Activated CD8-positive, alpha-beta memory T cell treated with anti-CD3 and anti-CD28 coated beads for 36 hours (primary cell): ENCODE measurements around the gene PLA2G15. TPM values are rescaled to one million over a fixed set of nuclear protein-coding genes. Genes with fewer than 3 reads are reported as not detected.

Experiments
- CTCF ChIA-PET: fragments of 350-600 bp; sonication (Branson Sonifier 250); formaldehyde crosslinking; loops from one replicate; lab custom pipeline; 2021; ENCODE audit warnings: antibody characterized with exemption; lab: Charles Lee
- POLR2A ChIA-PET: fragments of 350-600 bp; sonication (Branson Sonifier 250); formaldehyde crosslinking; loops from one replicate; lab custom pipeline; 2021; ENCODE audit warnings: antibody characterized with exemption; lab: Charles Lee
- total RNA-seq, 2 experiments: library from RNA; stranded (reverse); gene quantifications; one replicate each; pipeline ENCODE4 v1.2.3, GENCODE V29; 2021

The PLA2G15 gene
- total RNA-seq, 2 experiments from 2014 or later = 9.3 to 9.5 TPM

DNA sequence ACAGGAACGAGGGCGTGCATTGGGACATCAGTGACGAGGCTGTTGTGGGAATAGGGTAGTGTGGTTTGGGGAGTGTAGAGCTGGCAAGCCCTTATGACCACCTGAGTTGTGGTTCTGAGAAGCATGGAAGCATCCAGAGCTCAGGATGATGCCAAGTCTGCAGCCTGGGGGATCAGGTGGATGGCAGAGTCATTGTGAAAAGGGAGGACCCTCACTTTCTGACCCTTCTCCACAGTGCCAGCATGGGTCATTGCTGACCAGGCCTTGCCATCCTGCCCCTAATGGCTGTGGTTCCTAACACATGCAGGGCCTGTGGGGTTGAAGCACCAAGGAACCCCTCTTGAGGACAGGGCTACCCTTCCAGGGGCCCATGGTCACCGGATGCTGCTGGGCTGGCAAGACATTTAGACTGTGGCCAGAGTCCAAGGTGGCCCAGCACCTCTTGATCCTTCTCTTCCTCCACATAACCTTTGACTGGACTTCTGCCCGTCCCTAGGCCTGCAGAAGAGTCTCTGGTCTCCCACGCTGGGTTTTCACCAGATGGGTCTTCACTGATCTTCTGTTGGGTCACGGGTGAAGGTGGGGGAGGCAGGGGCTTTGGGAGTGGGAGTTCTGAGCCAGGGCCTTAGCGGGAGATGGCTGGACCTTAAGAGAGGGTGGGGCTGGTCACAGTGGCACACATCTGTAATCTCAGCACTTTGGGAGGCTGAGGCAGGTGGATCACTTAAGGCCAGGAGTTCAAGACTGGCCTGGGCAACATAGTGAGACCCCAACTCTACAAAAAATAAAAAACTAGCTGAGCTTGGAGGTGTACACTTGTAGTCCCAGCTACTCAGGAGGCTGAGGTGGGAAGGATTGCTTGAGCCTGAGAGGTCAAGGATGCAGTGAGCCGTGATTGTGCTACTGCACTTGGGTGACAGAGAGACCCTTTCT is 2.0 kb upstream of the PLA2G15 start:
- ChIA-PET CTCF (interaction anchor here (0.7 to 3.7 kb wide), 4 partner anchors 13 to 87 kb away, joined by 4 to 34 read pairs (median 6); partner anchors contain the start of gene SLC7A6), POLR2A (interaction anchor here (0.6 kb wide), 1 partner anchor 93 kb away, joined by 8 read pairs; no protein-coding TSS in a partner anchor)

DNA sequence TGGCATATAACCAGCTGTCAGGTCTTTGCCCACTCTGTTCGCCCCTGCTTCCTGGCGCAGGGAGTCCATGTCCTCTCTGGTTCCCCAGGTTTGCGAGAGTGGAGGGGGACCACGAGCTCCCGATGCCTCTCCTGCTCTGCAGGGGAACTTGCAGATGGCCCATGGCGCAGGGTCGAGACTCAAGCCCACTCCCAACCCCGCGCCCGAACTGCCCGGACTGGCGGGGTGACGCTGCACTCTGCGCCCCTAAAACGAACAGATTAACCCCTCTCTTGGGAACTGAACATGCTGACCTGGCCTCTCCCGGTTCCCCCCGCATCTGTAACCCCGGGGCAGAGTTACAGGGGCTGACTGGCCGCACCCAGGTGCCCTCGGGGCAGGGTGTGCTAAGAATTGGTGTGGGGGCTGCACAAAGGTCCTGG is 681 bp upstream of the PLA2G15 start:
- ChIA-PET POLR2A (interaction anchor here (0.6 to 1.9 kb wide), 4 partner anchors 19 to 204 kb away, joined by 6 to 10 read pairs (median 8); partner anchors contain the start of genes SLC7A6 and SMPD3), CTCF (interaction anchor here (0.5 to 3.7 kb wide), 9 partner anchors 15 to 1293 kb away, joined by 3 to 34 read pairs (median 4); partner anchors contain the start of gene SLC7A6)

- ChIA-PET CTCF (interaction anchor here (1.0 to 3.7 kb wide), 3 partner anchors 17 to 65 kb away, joined by 3 to 34 read pairs (median 4); partner anchors contain the start of genes PRMT7, SLC7A6 and SLC7A6OS), POLR2A (interaction anchor here (0.5 to 1.9 kb wide), 3 partner anchors 18 to 204 kb away, joined by 3 to 10 read pairs (median 4); partner anchors contain the start of gene SLC7A6)
These were observed 948 bp downstream of the PLA2G15 start for GRCh38 chr16:68246121-68246520.

DNA sequence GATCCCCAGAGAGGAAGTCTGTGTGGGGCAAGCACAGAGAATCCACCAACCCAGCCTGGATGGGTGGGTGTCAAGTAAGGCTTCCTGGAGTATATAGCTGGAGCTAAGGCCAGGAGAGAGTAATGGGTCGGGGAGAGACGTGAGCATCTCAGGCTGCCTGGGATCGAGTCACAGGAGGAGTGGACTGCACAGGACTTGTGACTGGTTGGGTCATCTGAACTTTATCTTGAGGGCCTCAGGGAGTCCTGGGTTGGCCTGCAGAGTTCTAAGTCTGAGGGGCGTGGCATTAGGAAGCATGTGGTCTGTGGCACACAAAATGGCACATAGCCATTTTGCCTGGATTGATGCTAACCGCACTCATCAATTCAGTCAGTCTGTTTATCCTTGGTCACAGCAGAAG is 1.5 kb downstream of the PLA2G15 start:
- POLR2A ChIA-PET = no interaction called here

DNA sequence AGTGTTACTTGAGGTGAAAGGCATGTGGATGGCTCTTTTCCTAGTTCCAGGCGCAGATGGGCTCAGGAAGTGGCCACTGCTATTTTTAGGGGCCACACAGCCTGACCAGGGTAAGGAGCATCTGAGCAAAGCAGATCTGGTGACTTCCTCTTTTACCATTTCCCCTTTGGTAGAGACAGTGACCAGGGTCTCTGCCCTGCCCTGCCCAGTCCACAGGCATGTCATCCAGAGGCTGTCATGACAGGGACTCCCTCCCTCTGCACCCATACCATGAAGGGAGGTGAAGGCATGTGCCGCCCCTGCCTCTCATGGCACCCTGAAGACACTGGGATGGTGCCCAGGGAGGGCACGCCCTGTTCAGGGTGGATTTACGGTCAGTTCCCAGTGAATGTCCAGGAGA is 2.2 kb downstream of the PLA2G15 start:
- ChIA-PET CTCF (no interaction called here), POLR2A (no interaction called here)

More for the DNA sequence above, 1.5 kb downstream of the PLA2G15 start:
- CTCF ChIA-PET = interaction anchor here (3.7 kb wide), 1 partner anchor 16 kb away, joined by 34 read pairs; the partner anchor contains the start of gene SLC7A6

DNA sequence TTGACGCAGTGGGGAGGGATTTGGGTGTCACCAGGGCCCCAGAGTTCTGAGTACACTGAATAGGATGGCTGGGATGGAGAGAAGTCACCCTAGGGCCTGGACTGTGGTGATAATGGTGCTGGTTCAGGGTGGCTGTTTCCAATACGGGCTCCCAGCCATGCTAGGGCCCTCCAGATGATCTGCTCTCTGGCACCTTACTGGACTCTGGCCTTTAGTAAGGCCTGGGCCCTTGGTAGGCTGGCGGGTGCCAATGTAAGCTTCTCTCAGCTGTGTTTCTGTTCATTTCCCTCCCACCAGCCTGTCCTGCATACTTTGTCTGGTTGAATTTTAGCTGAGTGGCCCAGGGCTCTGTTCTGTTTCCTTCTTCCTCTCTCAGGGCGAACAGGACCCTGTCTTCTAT is 2.8 kb downstream of the PLA2G15 start:
- ChIA-PET CTCF (interaction anchor here (1.8 kb wide), 1 partner anchor 14 kb away, joined by 7 read pairs; no protein-coding TSS in a partner anchor), POLR2A (interaction anchor here (0.6 kb wide), 1 partner anchor 16 kb away, joined by 3 read pairs; the partner anchor contains the start of gene SLC7A6)

GRCh38 chr16:68249371-68249770 is 4.2 kb downstream of the PLA2G15 start:
- CTCF ChIA-PET = interaction anchor here (0.6 to 1.8 kb wide), 3 partner anchors 12 to 79 kb away, joined by 3 to 7 read pairs (median 6); partner anchors contain the start of gene SLC7A6
- POLR2A ChIA-PET = interaction anchor here (0.8 kb wide), 1 partner anchor 72 kb away, joined by 3 read pairs; no protein-coding TSS in a partner anchor

- ChIA-PET CTCF (interaction anchor here (1.0 to 2.2 kb wide), 2 partner anchors 10 kb away, joined by 3 to 8 read pairs; no protein-coding TSS in a partner anchor), POLR2A (no interaction called here)
These were observed 5.8 kb downstream of the PLA2G15 start for GRCh38 chr16:68250951-68251350.

- ChIA-PET CTCF (interaction anchor here (0.6 to 2.2 kb wide), 5 partner anchors 9 to 77 kb away, joined by 3 to 8 read pairs (median 4); partner anchors contain the start of gene SLC7A6), POLR2A (interaction anchor here (0.6 to 0.9 kb wide), 2 partner anchors 12 to 76 kb away, joined by 3 to 4 read pairs; partner anchors contain the start of gene SLC7A6)
These were observed 6.7 kb downstream of the PLA2G15 start for GRCh38 chr16:68251832-68252231.

DNA sequence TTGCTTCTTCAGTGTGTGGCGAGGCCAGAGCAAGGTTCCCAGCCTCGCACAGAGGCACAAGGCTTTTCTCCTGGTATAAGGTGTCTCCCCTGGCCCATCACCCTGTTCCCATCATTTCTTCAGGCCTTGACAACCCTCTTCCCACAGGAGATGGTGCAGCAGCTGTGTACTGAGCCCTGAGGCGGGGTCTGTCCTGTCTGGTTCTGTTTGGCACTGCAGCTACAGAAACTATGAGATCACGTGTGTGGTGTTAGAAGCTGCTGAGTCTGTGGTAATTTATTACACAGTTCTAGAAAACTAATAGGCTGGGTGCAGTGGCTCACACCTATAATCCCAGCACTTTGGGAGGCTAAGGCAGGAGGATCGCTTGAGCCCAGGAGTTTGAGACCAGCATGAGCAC is 7.2 kb downstream of the PLA2G15 start:
- CTCF ChIA-PET = interaction anchor here (0.6 to 2.2 kb wide), 4 partner anchors 9 to 77 kb away, joined by 3 to 8 read pairs (median 6); partner anchors contain the start of gene SLC7A6
- POLR2A ChIA-PET = interaction anchor here (0.9 kb wide), 1 partner anchor 12 kb away, joined by 3 read pairs; the partner anchor contains the start of gene SLC7A6

DNA sequence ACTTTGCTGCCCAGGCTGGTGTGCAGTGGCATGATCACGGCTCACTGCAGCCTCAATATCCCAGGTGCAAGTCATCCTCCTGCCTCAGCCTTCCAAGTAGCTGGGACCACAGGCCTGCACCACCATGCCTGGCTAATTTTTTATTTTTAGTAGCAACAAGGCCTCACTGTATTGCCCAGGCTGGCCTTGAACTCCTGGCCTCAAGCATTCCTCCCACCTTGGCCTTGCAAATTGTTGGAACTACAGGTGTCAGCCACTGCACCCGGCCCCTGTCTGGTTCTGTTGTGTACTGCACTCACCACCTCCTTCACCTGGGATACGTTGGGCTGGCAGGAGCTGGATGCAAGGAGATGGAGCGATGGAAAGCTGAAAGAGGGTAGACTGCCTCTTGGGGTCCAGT is 8.5 kb downstream of the PLA2G15 start:
- POLR2A ChIA-PET = no interaction called here

GRCh38 chr16:68255712-68256111 is 10.5 kb downstream of the PLA2G15 start:
- ChIA-PET POLR2A (no interaction called here), CTCF (interaction anchor here (1.2 kb wide), 1 partner anchor 73 kb away, joined by 4 read pairs; no protein-coding TSS in a partner anchor)

More for the DNA sequence above, 8.5 kb downstream of the PLA2G15 start:
- CTCF ChIA-PET = interaction anchor here (0.8 kb wide), 1 partner anchor 8 kb away, joined by 3 read pairs; no protein-coding TSS in a partner anchor

DNA sequence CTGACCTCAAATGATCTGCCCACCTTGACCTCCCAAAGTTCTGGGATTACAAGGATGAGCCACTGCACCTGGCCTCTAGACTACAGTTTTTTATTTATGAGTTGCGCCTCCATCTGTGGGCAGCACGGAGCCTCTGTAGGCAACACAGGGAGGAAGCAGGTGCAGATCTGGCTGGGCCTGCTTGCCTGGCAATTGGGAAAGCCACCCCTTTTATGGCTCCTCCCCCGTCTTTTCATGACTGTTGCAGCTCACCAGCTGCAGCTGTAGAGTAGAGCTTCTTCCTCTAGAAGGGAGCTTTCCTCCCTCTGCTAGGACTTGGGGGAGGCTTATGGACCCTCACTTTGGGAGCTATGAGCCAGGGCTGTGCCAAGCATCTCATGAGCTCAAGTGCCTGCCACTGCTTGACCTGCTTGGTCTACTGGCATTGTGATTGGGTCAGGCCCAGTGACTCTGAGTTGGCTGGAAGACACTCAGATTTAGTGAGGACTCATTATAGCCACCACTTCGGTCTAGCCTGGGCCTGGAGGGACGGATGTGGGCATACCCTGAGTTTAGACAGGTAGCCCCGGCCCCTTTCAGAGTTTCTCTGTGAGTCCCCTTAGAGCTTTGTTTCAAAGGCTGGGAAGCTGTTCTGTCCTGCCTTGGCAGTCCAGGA is 12.2 kb downstream of the PLA2G15 start:
- ChIA-PET CTCF (interaction anchor here (0.6 to 8.9 kb wide), 5 partner anchors 9 to 253 kb away, joined by 3 to 160 read pairs (median 4); no protein-coding TSS in a partner anchor), POLR2A (interaction anchor here (0.6 kb wide), 1 partner anchor 1192 kb away, joined by 3 read pairs; no protein-coding TSS in a partner anchor)

DNA sequence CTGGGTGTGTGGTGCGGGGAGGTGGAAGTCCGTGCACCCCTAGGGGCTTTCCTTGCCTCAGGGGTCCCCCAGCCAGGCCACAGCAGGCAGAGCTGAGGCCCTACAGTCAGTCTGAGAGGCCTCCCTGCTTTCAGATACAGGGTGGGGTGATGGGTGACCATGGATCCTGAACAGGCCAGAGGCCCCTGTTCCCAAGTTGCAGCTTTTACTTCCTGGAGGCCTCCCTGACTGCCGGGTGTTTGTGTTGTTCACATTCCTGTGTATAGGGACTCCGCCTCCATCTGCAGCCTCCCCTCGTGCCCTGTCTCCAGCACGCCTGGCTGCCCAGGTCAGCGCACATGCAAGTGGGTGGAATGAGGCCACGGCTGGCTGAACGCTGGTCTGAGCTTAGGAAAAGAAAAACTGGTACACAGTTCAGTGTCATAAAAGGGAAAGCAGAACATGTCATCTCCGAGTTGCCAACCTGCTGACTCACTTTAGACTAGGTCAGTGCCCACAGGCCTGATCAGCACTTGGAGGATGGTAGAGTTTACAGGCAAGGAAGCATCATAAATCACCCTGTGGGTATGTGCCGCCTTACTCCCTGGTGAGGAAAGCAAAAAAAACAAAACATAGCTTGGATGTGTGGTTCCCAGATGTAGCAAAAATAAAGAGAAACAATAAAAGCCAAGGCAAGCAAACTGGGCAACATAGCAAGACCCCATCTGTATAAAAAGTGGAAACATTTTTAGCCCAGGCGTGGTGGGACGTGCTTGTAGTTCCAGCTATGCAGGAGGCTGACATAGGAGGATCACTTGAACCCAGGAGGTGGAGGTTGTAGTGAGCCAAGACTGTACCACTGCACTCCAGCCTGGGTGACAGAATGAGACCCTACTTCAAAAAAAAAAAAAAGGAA is 13.0 kb downstream of the PLA2G15 start:
- CTCF ChIA-PET = interaction anchor here (0.6 to 8.9 kb wide), 6 partner anchors 9 to 252 kb away, joined by 3 to 160 read pairs (median 4); no protein-coding TSS in a partner anchor
- POLR2A ChIA-PET = interaction anchor here (0.6 kb wide), 1 partner anchor 1192 kb away, joined by 3 read pairs; no protein-coding TSS in a partner anchor

DNA sequence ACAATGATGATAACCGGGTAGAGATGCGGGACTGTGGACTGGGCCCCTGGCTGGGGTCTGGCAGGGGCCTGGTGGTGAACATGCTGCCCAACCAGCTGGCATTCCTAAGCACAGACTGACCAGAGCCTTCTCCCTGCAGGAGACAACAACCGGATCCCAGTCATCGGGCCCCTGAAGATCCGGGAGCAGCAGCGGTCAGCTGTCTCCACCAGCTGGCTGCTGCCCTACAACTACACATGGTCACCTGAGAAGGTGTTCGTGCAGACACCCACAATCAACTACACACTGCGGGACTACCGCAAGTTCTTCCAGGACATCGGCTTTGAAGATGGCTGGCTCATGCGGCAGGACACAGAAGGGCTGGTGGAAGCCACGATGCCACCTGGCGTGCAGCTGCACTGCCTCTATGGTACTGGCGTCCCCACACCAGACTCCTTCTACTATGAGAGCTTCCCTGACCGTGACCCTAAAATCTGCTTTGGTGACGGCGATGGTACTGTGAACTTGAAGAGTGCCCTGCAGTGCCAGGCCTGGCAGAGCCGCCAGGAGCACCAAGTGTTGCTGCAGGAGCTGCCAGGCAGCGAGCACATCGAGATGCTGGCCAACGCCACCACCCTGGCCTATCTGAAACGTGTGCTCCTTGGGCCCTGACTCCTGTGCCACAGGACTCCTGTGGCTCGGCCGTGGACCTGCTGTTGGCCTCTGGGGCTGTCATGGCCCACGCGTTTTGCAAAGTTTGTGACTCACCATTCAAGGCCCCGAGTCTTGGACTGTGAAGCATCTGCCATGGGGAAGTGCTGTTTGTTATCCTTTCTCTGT is 14.0 kb downstream of the PLA2G15 start:
- CTCF ChIA-PET = interaction anchor here (1.2 to 8.9 kb wide), 5 partner anchors 27 to 251 kb away, joined by 3 to 160 read pairs (median 5); no protein-coding TSS in a partner anchor
- POLR2A ChIA-PET = no interaction called here
